ENCODE data around the gene MAPT. TPM values are rescaled to one million over a fixed set of nuclear protein-coding genes. Genes with fewer than 3 reads are reported as not detected.

The MAPT gene
- polyA plus RNA-seq, 3 donors = 0.04 TPM; not detected in 2

DNA sequence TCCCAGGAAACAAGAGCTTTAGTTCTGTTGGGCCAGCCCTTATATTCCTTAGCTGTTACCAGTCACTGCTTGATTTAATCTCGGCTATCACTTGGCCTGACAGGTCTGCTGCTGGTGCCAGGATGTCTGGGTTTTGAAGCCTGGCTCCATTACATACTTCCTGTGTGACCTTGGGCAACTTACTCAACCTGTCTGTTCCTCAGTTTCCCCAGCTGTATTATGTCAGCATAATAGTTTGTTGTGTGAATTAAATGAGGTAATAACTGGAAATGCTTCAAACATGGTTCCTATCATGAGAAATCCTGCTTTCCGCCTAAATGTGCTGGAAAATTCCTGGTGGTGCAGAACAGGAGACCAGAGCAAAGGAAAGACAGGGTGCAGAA is 54.1 kb downstream of the MAPT start:
- intact Hi-C loops (cut with micrococcal nuclease) = no loop called here

DNA sequence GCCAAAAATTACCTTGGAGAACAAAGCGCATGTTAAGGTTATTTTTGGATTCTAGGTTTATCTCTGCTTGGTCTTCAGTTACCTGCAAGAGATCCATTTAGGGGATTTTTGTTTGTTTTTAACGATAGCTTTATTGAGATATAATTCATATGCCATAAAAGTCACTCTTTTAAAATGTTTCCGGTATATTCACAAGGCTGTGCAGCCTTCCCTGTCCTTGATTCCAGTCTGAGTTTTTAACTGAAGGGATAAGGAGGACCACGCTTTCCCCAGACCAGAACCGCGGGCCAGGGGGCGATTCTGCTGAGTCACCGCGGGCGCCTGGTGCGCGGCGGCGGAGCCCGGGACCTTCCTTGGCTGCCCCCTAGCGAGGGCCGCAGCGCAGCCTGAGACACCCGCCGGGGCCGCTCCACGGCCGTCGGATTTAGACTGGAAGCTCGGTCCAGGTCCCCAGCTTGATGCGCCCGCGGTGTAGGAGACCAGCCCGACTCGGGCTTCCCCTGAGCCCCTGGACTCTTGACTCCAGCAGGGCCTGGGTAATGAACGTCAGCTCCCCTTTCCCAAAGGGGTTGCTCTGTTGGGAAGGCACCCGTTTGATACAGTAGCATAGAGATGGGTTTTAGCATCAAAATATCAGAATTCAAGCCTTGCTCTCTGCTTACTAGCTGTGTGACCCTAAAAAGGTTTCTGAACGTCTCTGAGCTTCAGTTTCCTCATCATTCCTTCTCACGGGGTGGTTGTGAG is 54.7 kb downstream of the MAPT start:
- intact Hi-C loops (cut with micrococcal nuclease) = no loop called here
- peak; percentile 34 to 57 (median 43) for DNase-seq
- Histone ChIP-seq H3K79me2 (ENCODE audit: insufficient read depth, low read length) (no peaks in the 10 kb centered on the region), H3K4me3 (replicated peaks in 1 of 3; ENCODE audit: low read depth in 2 of 3, low read length in 3 of 3) (no peak overlapping the region), H3K4me1 (ENCODE audit: control insufficient read depth in 1 of 2, insufficient read depth in 2 of 2, low read length in 2 of 2) (peaks cover 4 to 6% of the 10 kb centered on the region in 2 donors), H3K4me2 (replicated peaks; ENCODE audit: extremely low read depth, low read length, poor library complexity, severe bottlenecking) (peak overlapping the region; percentile 46), H3K27ac (ENCODE audit: low read depth in 1 of 2, low read length in 2 of 2) (no peak overlapping the region), H3K27me3 (ENCODE audit: control insufficient read depth in 2 of 2, insufficient read depth in 2 of 2, low read length in 2 of 2) (peaks cover 0 to 22% of the 10 kb centered on the region in 2 donors), H3K36me3 (replicated peaks in 1 of 2; ENCODE audit: control insufficient read depth in 1 of 2, insufficient read depth in 2 of 2, low read length in 2 of 2) (no peaks in the 10 kb centered on the region), H4K20me1 (ENCODE audit: insufficient read depth, low read length) (no peaks in the 10 kb centered on the region), H2AFZ (ENCODE audit: insufficient read depth, low read depth, low read length, poor library complexity, severe bottlenecking) (peak overlapping the region; percentile 29), H3K9ac (ENCODE audit: insufficient read depth, low read length, poor library complexity, severe bottlenecking) (no peak overlapping the region), H3K9me3 (replicated peaks in 1 of 2; ENCODE audit: control insufficient read depth in 1 of 2, insufficient read depth in 1 of 2, low read length in 2 of 2) (no peaks in the 10 kb centered on the region)
- TF ChIP-seq, protein P1, sequence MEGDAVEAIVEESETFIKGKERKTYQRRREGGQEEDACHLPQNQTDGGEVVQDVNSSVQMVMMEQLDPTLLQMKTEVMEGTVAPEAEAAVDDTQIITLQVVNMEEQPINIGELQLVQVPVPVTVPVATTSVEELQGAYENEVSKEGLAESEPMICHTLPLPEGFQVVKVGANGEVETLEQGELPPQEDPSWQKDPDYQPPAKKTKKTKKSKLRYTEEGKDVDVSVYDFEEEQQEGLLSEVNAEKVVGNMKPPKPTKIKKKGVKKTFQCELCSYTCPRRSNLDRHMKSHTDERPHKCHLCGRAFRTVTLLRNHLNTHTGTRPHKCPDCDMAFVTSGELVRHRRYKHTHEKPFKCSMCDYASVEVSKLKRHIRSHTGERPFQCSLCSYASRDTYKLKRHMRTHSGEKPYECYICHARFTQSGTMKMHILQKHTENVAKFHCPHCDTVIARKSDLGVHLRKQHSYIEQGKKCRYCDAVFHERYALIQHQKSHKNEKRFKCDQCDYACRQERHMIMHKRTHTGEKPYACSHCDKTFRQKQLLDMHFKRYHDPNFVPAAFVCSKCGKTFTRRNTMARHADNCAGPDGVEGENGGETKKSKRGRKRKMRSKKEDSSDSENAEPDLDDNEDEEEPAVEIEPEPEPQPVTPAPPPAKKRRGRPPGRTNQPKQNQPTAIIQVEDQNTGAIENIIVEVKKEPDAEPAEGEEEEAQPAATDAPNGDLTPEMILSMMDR (IDR thresholded peaks at IDR 0.05) = peak; percentile 87
- peaks cover 27 to 38% (median 36%) of the 10 kb centered on the region in 3 donors for H3K27me3 Mint-ChIP-seq (ENCODE audit: low read depth in 3 of 3)
- H3K4me3 Mint-ChIP-seq = peak overlapping the region in 1 of 2 donors; percentile 78
- no peaks in the 10 kb centered on the region for H3K36me3 Mint-ChIP-seq
- peaks cover 0 to 2% (median 0%) of the 10 kb centered on the region in 7 donors for H3K9me3 Mint-ChIP-seq
- 5% methylated on average over 29 of the region's 34 CpGs for WGBS (ENCODE audit: insufficient coverage)
- H3K27ac Mint-ChIP-seq = no peak overlapping the region
- H3K4me1 Mint-ChIP-seq = peaks cover 6% of the 10 kb centered on the region

More for the DNA sequence above, 54.1 kb downstream of the MAPT start:
- Mint-ChIP-seq H3K4me3 (peak overlapping the region in 1 of 2 donors; percentile 78), H3K27ac (no peak overlapping the region), H3K4me1 (peaks cover 6% of the 10 kb centered on the region), H3K9me3 (peaks cover 0 to 2% (median 0%) of the 10 kb centered on the region in 7 donors), H3K27me3 (ENCODE audit: low read depth in 3 of 3) (peaks cover 28 to 39% (median 36%) of the 10 kb centered on the region in 3 donors), H3K36me3 (no peaks in the 10 kb centered on the region)
- H3K36me3 ChIP-seq (replicated peaks in 1 of 2; ENCODE audit: control insufficient read depth in 1 of 2, insufficient read depth in 2 of 2, low read length in 2 of 2) = no peaks in the 10 kb centered on the region
- H3K79me2 ChIP-seq (ENCODE audit: insufficient read depth, low read length) = no peaks in the 10 kb centered on the region
- DNase-seq = no peak
- H3K4me1 ChIP-seq (ENCODE audit: control insufficient read depth in 1 of 2, insufficient read depth in 2 of 2, low read length in 2 of 2) = peaks cover 4 to 6% of the 10 kb centered on the region in 2 donors
- no peak overlapping the region for H3K4me2 ChIP-seq (replicated peaks; ENCODE audit: extremely low read depth, low read length, poor library complexity, severe bottlenecking)
- peaks cover 0 to 22% of the 10 kb centered on the region in 2 donors for H3K27me3 ChIP-seq (ENCODE audit: control insufficient read depth in 2 of 2, insufficient read depth in 2 of 2, low read length in 2 of 2)
- TF ChIP-seq, protein P1 (IDR thresholded peaks at IDR 0.05) = no peak
- no peaks in the 10 kb centered on the region for H3K9me3 ChIP-seq (replicated peaks in 1 of 2; ENCODE audit: control insufficient read depth in 1 of 2, insufficient read depth in 1 of 2, low read length in 2 of 2)
- H2AFZ ChIP-seq (ENCODE audit: insufficient read depth, low read depth, low read length, poor library complexity, severe bottlenecking) = no peak overlapping the region
- no peak overlapping the region for H3K9ac ChIP-seq (ENCODE audit: insufficient read depth, low read length, poor library complexity, severe bottlenecking)
- WGBS (ENCODE audit: insufficient coverage) = 86% methylated on average over 2 of the region's 2 CpGs
- H4K20me1 ChIP-seq (ENCODE audit: insufficient read depth, low read length) = no peaks in the 10 kb centered on the region
- H3K27ac ChIP-seq (ENCODE audit: low read depth in 1 of 2, low read length in 2 of 2) = no peak overlapping the region
- H3K4me3 ChIP-seq (replicated peaks in 1 of 3; ENCODE audit: low read depth in 2 of 3, low read length in 3 of 3) = no peak overlapping the region
